Endothelial cell of umbilical vein (primary cell): ENCODE data around the gene PSG7. TPM values are rescaled to one million over a fixed set of nuclear protein-coding genes. Genes with fewer than 3 reads are reported as not detected.
"Not testable (repeated sequence)": the region's sequence is repeated elsewhere in the genome, so short reads cannot be mapped to it uniquely, and the experiment has no call there.

Experiments
- BruUV-seq: library from RNA; stranded (reverse); fragments of 400-500 nt; replicated peaks from 2 replicates; lab custom pipeline; 2021; lab: Mats Ljungman, UMichigan
- CTCF ChIA-PET: fragments of 300-600, 350-600 bp; sonication (Branson Sonifier 250); formaldehyde crosslinking; loops from one replicate; lab custom pipeline; 2021; ENCODE audit warnings: antibody characterized with exemption, inconsistent platforms; lab: Charles Lee
- POLR2A ChIA-PET: fragments of 300-600, 350-600 bp; sonication (Branson Sonifier 250); formaldehyde crosslinking; loops from one replicate; lab custom pipeline; 2021; ENCODE audit warnings: antibody characterized with exemption, inconsistent platforms; lab: Charles Lee
- DNase-seq: peaks from one replicate; pipeline ENCODE4 v3.0.0-alpha.2; 2011; ENCODE audit warnings: low read depth, low spot score
- FAIRE-seq: peaks from 2 replicates; lab custom pipeline; 2011; peaks lifted over from hg19 to GRCh38; lab: Jason Lieb, UNC
- H2AFZ ChIP-seq: 2 replicates; pipeline ENCODE4 v1.6.0; 2012; ENCODE audit warnings: low read depth, low read length, control low read depth, inconsistent platforms
- H3K27ac ChIP-seq: 2 replicates; pipeline ENCODE4 v1.5.1; 2011; ENCODE audit warnings: low read depth, mild to moderate bottlenecking, control low read depth, low read length, moderate library complexity; ENCODE audit not compliant: insufficient read depth
- H3K27me3 ChIP-seq, 2 experiments: 2 replicates each; pipeline versions ENCODE4 v1.6.0 to v1.6.1; 2011; ENCODE audit warnings: low read length in 2 of 2, mixed read lengths in 1 of 2; ENCODE audit not compliant: control insufficient read depth in 2 of 2, insufficient read depth in 2 of 2
- H3K36me3 ChIP-seq, 2 experiments: 2 replicates in 1 of 2; 3 replicates in 1 of 2; pipeline ENCODE4 v1.5.1; 2011; ENCODE audit warnings: low read length in 2 of 2, mild to moderate bottlenecking in 1 of 2, moderate library complexity in 1 of 2; ENCODE audit not compliant: control insufficient read depth in 2 of 2, insufficient read depth in 2 of 2; ENCODE audit errors: extremely low read depth in 1 of 2
- H3K4me1 ChIP-seq: 3 replicates; pipeline ENCODE4 v1.5.1; 2011; ENCODE audit warnings: mild to moderate bottlenecking, low read length; ENCODE audit not compliant: control insufficient read depth, insufficient read depth; ENCODE audit errors: extremely low read depth
- H3K4me2 ChIP-seq: 2 replicates; pipeline ENCODE4 v1.6.1; 2011; ENCODE audit warnings: low read length, control low read depth, mixed read lengths; ENCODE audit not compliant: insufficient read depth
- H3K4me3 ChIP-seq, 3 experiments: fragments of 200-600 bp in 1 of 3; sonication (generic), shearing (Covaris generic) in 1 of 3; replicated peaks in 1 of 3; 2 replicates each; pipeline ENCODE4 v1.5.1; 2011 to 2016; ENCODE audit warnings: control low read depth in 3 of 3, low read length in 3 of 3, mild to moderate bottlenecking in 2 of 3, inconsistent platforms in 1 of 3, low read depth in 1 of 3, moderate library complexity in 1 of 3; ENCODE audit not compliant: insufficient read depth in 1 of 3
- H3K79me2 ChIP-seq: 2 replicates; pipeline ENCODE4 v1.6.0; 2012; ENCODE audit warnings: low read length, inconsistent platforms; ENCODE audit not compliant: control insufficient read depth, insufficient read depth
- H3K9ac ChIP-seq: replicated peaks from 2 replicates; pipeline ENCODE3; 2011; ENCODE audit warnings: low read length, control low read depth; ENCODE audit not compliant: insufficient read depth; ENCODE audit errors: extremely low read depth
- H3K9me1 ChIP-seq: replicated peaks from 3 replicates; pipeline ENCODE4 v1.6.0; 2011; ENCODE audit warnings: mild to moderate bottlenecking, low read length; ENCODE audit not compliant: control insufficient read depth, insufficient read depth; ENCODE audit errors: extremely low read depth
- H3K9me3 ChIP-seq: replicated peaks from 2 replicates; pipeline ENCODE4 v1.5.1; 2012; ENCODE audit warnings: low read length, inconsistent platforms; ENCODE audit not compliant: control insufficient read depth, insufficient read depth
- H4K20me1 ChIP-seq: replicated peaks from 2 replicates; pipeline ENCODE3; 2011; ENCODE audit warnings: mild to moderate bottlenecking, low read length; ENCODE audit not compliant: control insufficient read depth, insufficient read depth; ENCODE audit errors: extremely low read depth
- CTCF ChIP-seq, 2 donors: IDR thresholded peaks; 1 replicate in 1 of 2; 2 replicates in 1 of 2; pipeline ENCODE4 v1.5.1; 2011; ENCODE audit warnings: low read length in 2 of 2, mild to moderate bottlenecking in 2 of 2, moderate library complexity in 2 of 2, control low read depth in 1 of 2, inconsistent platforms in 1 of 2, low read depth in 1 of 2; ENCODE audit not compliant: insufficient read depth in 1 of 2; ENCODE audit errors: extremely low read depth in 1 of 2
- EZH2 ChIP-seq: IDR thresholded peaks from 2 replicates; pipeline ENCODE4 v1.6.1; 2012; ENCODE audit warnings: borderline replicate concordance, low read depth, mild to moderate bottlenecking, moderate library complexity, low read length, inconsistent platforms; ENCODE audit not compliant: severe bottlenecking
- FOS ChIP-seq: IDR thresholded peaks from 2 replicates; pipeline ENCODE4 v1.6.1; 2011; ENCODE audit warnings: mild to moderate bottlenecking, low read length, moderate library complexity, borderline replicate concordance; ENCODE audit not compliant: insufficient read depth
- GATA2 ChIP-seq: IDR thresholded peaks from 2 replicates; pipeline ENCODE4 v1.7.0; 2011; ENCODE audit warnings: low read depth, mild to moderate bottlenecking, moderate library complexity, mixed read lengths, low read length; ENCODE audit not compliant: insufficient read length, insufficient read depth
- JUN ChIP-seq: IDR thresholded peaks from 2 replicates; pipeline ENCODE4 v1.6.1; 2011; ENCODE audit warnings: borderline replicate concordance, low read depth; ENCODE audit not compliant: insufficient read length, insufficient read depth
- MAX ChIP-seq: IDR thresholded peaks from 2 replicates; pipeline ENCODE4 v1.6.1; 2011; ENCODE audit not compliant: insufficient read depth, insufficient read length
- MYC ChIP-seq: IDR thresholded peaks from one replicate; pipeline ENCODE4 v1.6.1; 2011; ENCODE audit warnings: mild to moderate bottlenecking, low read depth, low read length
- POLR2A ChIP-seq: IDR thresholded peaks from 2 replicates; pipeline ENCODE4 v1.6.1; 2012; ENCODE audit warnings: low read depth, mild to moderate bottlenecking, control low read depth, low read length
- POLR2AphosphoS5 ChIP-seq: IDR thresholded peaks from 2 replicates; pipeline ENCODE4 v1.6.1; 2012; ENCODE audit warnings: low read depth, mild to moderate bottlenecking, control low read depth, low read length, moderate library complexity; ENCODE audit not compliant: insufficient read depth
- dilution Hi-C: fragments of 300-500 bp; cut with MboI; formaldehyde crosslinking; loops from one replicate; pipeline ENCODE4 v1.15.0; 2019; ENCODE audit warnings: low sequenced_read_pairs; ENCODE audit not compliant: extremely low pct_ligation_motif_present
- intact Hi-C: fragments of 100-400 bp; cut with micrococcal nuclease; formaldehyde crosslinking; loops from one replicate; pipeline ENCODE4 v1.10.0; 2022
- polyA plus RNA-seq, 4 experiments: library from polyadenylated mRNA; depleted of rRNA in 3 of 4; stranded (reverse) in 3 of 4; unstranded in 1 of 4; fragments of >200 nt; gene quantifications; 2 replicates each; pipeline versions ENCODE4 v1.2.1 to v1.2.3, GENCODE V29; 2011 to 2012; ENCODE audit warnings: missing spikeins in 1 of 4
- total RNA-seq: library from RNA; stranded (reverse); gene quantifications from 2 replicates; pipeline ENCODE4 v1.2.3, GENCODE V29; 2021

PSG7 gene
- total and polyA plus RNA-seq, 2 donors (not counting 3 experiments of a cell fraction or from before 2014, with no cell fraction given) = not detected

GRCh38 chr19:42961119-42961518 lies 24.1 kb upstream of the PSG7 start:
- DNase-seq (no peak), FAIRE-seq (no peak)
- H3K9me1 ChIP-seq = no peaks in the 10 kb centered on the region
- no peaks in the 10 kb centered on the region for H3K79me2 ChIP-seq
- no peaks in the 10 kb centered on the region for H4K20me1 ChIP-seq
- no peaks in the 10 kb centered on the region for H3K27me3 ChIP-seq
- intact Hi-C loops = no loop called here
- TF ChIP-seq MYC (no peak), JUN (no peak), POLR2A (no peak), FOS (no peak), POLR2AphosphoS5 (no peak), CTCF (IDR thresholded peaks at IDR 0.05; ENCODE audit: extremely low read depth in 1 of 2, insufficient read depth in 1 of 2, low read depth in 1 of 2, low read length in 2 of 2) (no peak), EZH2 (no peak), GATA2 (no peak), MAX (no peak)
- no peak overlapping the region for H3K4me2 ChIP-seq
- H3K4me3 ChIP-seq = no peak overlapping the region
- no peaks in the 10 kb centered on the region for H3K4me1 ChIP-seq
- H3K27ac ChIP-seq = no peak overlapping the region
- H2AFZ ChIP-seq = no peak overlapping the region
- H3K36me3 ChIP-seq = no peaks in the 10 kb centered on the region
- POLR2A ChIA-PET = no interaction called here
- BruUV-seq = no TSS peak
- H3K9me3 ChIP-seq = no peaks in the 10 kb centered on the region
- no peak overlapping the region for H3K9ac ChIP-seq
- CTCF ChIA-PET = no interaction called here
- dilution Hi-C loops = no loop called here

- H3K4me2 ChIP-seq, CTCF ChIA-PET: not testable (repeated sequence)
Observed at GRCh38 chr19:42952126-42952525, 15.1 kb upstream of the PSG7 start.

GRCh38 chr19:42951476-42951875 lies 14.5 kb upstream of the PSG7 start:
- H3K27ac ChIP-seq, intact Hi-C loops, H2AFZ ChIP-seq, H3K4me3 ChIP-seq, H3K4me2 ChIP-seq, POLR2A ChIA-PET, H3K9me3 ChIP-seq, H3K27me3 ChIP-seq, DNase-seq, H3K4me1 ChIP-seq, H4K20me1 ChIP-seq, H3K79me2 ChIP-seq, CTCF ChIA-PET, BruUV-seq, FAIRE-seq, H3K9me1 ChIP-seq, dilution Hi-C loops, H3K9ac ChIP-seq, H3K36me3 ChIP-seq: not testable (repeated sequence)

More at GRCh38 chr19:42952126-42952525, 15.1 kb upstream of the PSG7 start:
- H3K9me1 ChIP-seq, H3K9ac ChIP-seq, H3K4me1 ChIP-seq, H4K20me1 ChIP-seq, BruUV-seq, FAIRE-seq, H3K4me3 ChIP-seq, H3K27me3 ChIP-seq, DNase-seq, H3K36me3 ChIP-seq, H3K27ac ChIP-seq, H3K9me3 ChIP-seq, intact Hi-C loops, H3K79me2 ChIP-seq, dilution Hi-C loops, POLR2A ChIA-PET, H2AFZ ChIP-seq: not testable (repeated sequence)
